ENCODE results near the gene PMEL.
"Not testable (repeated sequence)": the region's sequence is repeated elsewhere in the genome, so short reads cannot be mapped to it uniquely, and the experiment has no call there.

PMEL gene

DNA sequence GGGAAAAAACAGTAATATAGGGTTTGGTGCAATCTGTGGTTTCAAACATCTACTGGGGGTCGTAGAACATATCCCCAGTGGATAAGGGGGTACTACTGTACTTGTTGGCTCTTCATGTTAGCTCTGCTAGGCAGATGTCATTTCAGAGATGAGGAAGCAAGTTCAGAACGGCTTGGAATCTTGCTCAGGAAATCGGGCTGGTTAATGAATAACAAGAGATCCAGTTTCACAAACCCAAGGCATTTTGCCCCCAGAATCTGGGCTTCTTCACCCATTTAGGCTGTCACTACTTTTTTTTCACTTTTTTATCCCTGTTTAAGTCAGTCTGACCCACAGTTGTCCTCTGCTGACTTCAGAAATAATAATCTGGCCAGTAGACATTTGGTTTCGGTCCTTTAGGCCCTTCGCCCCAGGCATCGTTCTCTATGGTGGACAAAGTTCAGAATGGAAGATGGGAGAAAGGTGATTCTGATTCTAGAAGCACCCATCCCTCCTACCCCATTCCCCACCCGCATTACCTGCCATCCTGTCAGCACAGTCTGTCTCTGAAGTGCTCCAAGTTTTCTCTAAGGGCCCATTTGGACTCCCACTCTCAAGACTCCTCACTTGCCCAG, 35.8 kb upstream of the PMEL start:
- no peak for DNase-seq (ENCODE audit: low spot score)

GRCh38 chr12:55999999-56000540, 34.2 kb upstream of the PMEL start:
- not testable (repeated sequence) for DNase-seq (ENCODE audit: low spot score)

More for the DNA sequence above, 35.8 kb upstream of the PMEL start:
- no peak for TF ChIP-seq CTCF (IDR thresholded peaks at IDR 0.05; ENCODE audit: extremely low read depth, missing control alignments)

DNA sequence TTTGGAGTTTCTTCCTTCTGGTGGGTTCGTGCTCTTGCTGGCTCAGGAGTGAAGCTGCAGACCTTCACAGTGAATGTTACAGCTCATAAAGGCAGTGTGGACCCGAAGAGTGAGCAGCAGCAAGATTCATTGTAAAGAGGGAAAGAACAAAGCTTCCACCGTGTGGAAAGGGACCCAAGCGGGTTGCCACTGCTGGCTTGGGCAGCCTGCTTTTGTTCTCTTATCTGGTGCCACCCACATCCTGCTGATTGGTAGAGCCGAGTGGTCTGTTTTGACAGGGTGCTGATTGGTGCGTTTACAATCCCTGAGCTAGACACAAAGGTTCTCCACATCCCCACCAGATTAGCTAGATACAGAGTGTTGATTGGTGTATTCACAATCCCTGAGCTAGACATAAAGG, 33.7 kb upstream of the PMEL start:
- not testable (repeated sequence) for DNase-seq (ENCODE audit: low spot score)

DNA sequence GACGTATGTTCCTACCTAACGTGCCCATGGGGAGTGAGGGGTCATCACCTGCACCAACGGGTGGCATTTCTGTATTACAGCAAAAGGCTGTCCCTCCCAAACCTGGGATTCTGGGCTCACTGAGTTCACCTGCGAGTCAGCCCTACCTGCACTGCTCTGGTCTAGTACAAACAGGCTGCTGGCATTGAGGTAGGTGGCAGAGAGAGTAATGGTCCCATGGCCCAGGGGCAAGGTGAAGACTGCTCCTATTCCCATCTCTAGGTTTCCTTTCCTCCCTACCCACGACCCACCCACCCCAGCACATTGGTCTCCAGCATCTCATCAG, 31.7 kb upstream of the PMEL start:
- DNase-seq (ENCODE audit: low spot score), result no peak
- TF ChIP-seq CTCF (IDR thresholded peaks at IDR 0.05; ENCODE audit: extremely low read depth, missing control alignments), result no peak

GRCh38 chr12:55996715-55997534, 31.1 kb upstream of the PMEL start, which contains the start of gene SUOX:
TSS of gene SUOX (plus strand) at chr12:55997276. CDS start at chr12:56002222, 4,946 bp downstream.
- DNase-seq (ENCODE audit: low spot score), result peak; percentile 98
- TF ChIP-seq CTCF (IDR thresholded peaks at IDR 0.05; ENCODE audit: extremely low read depth, missing control alignments), result no peak

GRCh38 chr12:55996201-55996714, 30.4 kb upstream of the PMEL start:
- TF ChIP-seq CTCF (IDR thresholded peaks at IDR 0.05; ENCODE audit: extremely low read depth, missing control alignments), result peak; percentile 70
- DNase-seq (ENCODE audit: low spot score), result peak; percentile 69

DNA sequence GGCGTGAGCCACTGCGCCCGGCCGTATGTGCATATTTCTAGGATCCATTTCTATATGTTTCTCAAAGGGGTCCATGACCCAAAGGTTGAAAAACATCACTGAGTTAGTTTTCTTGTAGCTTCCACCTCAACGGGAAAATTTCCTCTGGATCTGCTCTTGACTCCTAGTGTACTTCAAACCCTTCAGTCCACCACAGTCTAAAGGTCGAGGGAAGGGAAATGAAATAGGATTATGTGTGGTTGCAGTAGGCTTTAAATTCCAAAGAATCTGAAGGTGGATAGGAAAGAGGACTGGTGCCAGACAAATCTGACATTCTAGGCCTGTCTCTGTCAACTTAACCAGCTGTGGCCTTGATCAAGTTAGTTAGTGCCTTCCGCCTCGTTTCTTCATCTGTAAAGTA, 29.5 kb upstream of the PMEL start:
- DNase-seq (ENCODE audit: low spot score), result no peak
- TF ChIP-seq CTCF (IDR thresholded peaks at IDR 0.05; ENCODE audit: extremely low read depth, missing control alignments), result no peak

- DNase-seq (ENCODE audit: low spot score), result no peak
- no peak for TF ChIP-seq CTCF (IDR thresholded peaks at IDR 0.05; ENCODE audit: extremely low read depth, missing control alignments)
These were observed 27.5 kb upstream of the PMEL start for GRCh38 chr12:55993230-55993853.
